Nephron progenitor cell (in vitro differentiated cells): ENCODE measurements around the gene SNED1.
"Not testable (repeated sequence)": the region's sequence is repeated elsewhere in the genome, so short reads cannot be mapped to it uniquely, and the experiment has no call there.

Source experiments
- DNase-seq: peaks from one replicate; pipeline ENCODE4 v3.0.0; 2021
- H3K27ac Mint-ChIP-seq: 2 replicates; pipeline ENCODE4 v1.8.0; 2021; ENCODE audit warnings: mild to moderate bottlenecking, moderate library complexity, mixed read lengths
- H3K27me3 Mint-ChIP-seq: 2 replicates; pipeline ENCODE4 v1.8.0; 2021; ENCODE audit warnings: mild to moderate bottlenecking, low read depth, mixed read lengths; ENCODE audit not compliant: poor library complexity
- H3K36me3 Mint-ChIP-seq: 2 replicates; pipeline ENCODE4 v1.8.0; 2021; ENCODE audit warnings: low read depth, mixed read lengths
- H3K4me1 Mint-ChIP-seq: 2 replicates; pipeline ENCODE4 v1.8.0; 2021; ENCODE audit warnings: mixed read lengths
- H3K4me3 Mint-ChIP-seq: 2 replicates; pipeline ENCODE4 v1.8.0; 2021; ENCODE audit warnings: mild to moderate bottlenecking, moderate library complexity, mixed read lengths
- H3K9me3 Mint-ChIP-seq: 2 replicates; pipeline ENCODE4 v1.8.0; 2021; ENCODE audit warnings: mild to moderate bottlenecking, moderate library complexity, mixed read lengths
- TF ChIP-seq, protein P1 (sequence below): fragments of 200-600 bp; sonication (generic); IDR thresholded peaks from 2 replicates; pipeline ENCODE4 v1.5.0; 2021; ENCODE audit warnings: antibody characterized with exemption

The SNED1 gene

DNA sequence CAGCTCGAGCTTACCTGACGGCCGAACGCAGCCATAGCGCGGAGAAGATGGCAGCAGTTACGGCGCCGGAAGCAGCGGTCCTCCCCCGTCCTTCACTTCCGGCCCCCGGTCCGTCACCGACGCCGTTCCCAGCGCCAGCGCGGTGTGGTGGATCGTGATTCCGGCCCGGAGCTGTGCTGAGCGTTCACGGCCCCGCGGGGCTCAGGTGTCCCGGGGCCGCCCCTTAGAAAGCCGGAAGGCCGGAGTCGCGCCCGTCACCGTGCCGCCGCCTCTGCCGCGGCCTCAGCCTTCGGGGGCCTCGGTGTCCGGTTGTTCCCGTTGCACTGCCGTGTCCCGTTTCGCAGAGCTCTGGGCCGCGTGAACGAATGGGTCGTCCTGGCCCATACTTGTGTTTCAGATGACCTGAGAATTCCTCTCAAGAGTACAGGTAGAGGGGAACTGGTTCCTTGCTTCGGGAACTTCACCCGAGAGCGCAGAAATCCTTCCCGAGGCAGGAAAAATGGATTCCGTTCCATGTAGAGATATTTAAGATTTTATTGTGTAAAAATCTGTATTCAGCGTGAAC lies 103.9 kb downstream of the SNED1 start, which contains the start of gene MTERF4:
TSS of gene MTERF4 (minus strand) at position 49 of the 565 bp plus-strand sequence. CDS start at position 35, 14 bp downstream.
- Mint-ChIP-seq H3K9me3 (no peaks in the 10 kb centered on the region), H3K27ac (peak within 1 kb of the TSS; percentile 97), H3K36me3 (peaks cover 26% of the 10 kb centered on the region), H3K27me3 (no peaks in the 10 kb centered on the region), H3K4me1 (peaks cover 24% of the 10 kb centered on the region), H3K4me3 (peak within 1 kb of the TSS; percentile 98)
- TF ChIP-seq, protein P1, sequence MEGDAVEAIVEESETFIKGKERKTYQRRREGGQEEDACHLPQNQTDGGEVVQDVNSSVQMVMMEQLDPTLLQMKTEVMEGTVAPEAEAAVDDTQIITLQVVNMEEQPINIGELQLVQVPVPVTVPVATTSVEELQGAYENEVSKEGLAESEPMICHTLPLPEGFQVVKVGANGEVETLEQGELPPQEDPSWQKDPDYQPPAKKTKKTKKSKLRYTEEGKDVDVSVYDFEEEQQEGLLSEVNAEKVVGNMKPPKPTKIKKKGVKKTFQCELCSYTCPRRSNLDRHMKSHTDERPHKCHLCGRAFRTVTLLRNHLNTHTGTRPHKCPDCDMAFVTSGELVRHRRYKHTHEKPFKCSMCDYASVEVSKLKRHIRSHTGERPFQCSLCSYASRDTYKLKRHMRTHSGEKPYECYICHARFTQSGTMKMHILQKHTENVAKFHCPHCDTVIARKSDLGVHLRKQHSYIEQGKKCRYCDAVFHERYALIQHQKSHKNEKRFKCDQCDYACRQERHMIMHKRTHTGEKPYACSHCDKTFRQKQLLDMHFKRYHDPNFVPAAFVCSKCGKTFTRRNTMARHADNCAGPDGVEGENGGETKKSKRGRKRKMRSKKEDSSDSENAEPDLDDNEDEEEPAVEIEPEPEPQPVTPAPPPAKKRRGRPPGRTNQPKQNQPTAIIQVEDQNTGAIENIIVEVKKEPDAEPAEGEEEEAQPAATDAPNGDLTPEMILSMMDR, result no peak
- peak; percentile 87 for DNase-seq

DNA sequence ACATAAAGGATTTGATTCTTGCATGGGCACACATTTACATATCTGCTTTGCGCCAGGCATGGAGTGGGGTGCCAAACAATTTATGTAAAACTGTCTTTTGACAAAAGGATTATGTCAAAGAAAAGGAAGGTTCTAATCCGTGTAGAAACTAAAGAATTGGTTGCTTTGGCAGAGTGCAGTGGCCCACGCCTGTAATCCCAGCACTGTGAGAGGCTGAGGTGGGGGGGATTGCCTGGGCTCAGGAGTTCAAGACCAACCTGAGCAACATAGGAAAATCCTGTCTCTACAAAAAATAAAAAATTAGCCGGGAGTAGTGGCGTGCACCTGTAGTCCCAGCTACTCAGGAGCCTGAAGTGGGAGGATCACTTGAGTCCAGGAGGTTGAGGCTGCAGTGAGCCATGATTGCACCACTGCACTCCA lies 104.8 kb downstream of the SNED1 start:
- Mint-ChIP-seq H3K4me3 (peak overlapping the region; percentile 98), H3K36me3 (peaks cover 21% of the 10 kb centered on the region), H3K9me3 (no peaks in the 10 kb centered on the region), H3K27me3 (no peaks in the 10 kb centered on the region), H3K4me1 (peaks cover 24% of the 10 kb centered on the region), H3K27ac (no peak overlapping the region)
- no peak for DNase-seq
- TF ChIP-seq, protein P1, result no peak

DNA sequence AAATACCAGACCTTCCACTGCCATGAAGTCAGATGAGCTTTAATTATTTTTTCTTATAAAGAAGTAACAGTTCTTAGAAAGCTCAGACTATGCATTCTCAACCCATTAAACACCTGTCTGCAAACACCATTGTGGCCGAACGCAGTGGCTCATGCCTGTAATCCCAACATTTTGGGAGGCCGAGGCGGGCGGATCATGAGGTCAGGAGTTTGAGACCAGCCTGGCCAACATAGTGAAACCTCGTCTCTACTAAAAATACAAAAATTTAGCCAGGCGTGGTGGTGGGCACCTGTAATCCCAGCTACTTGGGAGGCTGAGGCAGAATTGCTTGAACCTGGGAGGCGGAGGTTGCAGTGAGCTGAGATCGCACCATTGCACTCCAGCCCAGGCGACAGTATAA lies 106.2 kb downstream of the SNED1 start:
- not testable (repeated sequence) for H3K4me3 Mint-ChIP-seq, H3K9me3 Mint-ChIP-seq, DNase-seq, H3K27me3 Mint-ChIP-seq, H3K27ac Mint-ChIP-seq
- H3K36me3 Mint-ChIP-seq, result peaks cover 15% of the 10 kb centered on the region
- H3K4me1 Mint-ChIP-seq, result peaks cover 24% of the 10 kb centered on the region

DNA sequence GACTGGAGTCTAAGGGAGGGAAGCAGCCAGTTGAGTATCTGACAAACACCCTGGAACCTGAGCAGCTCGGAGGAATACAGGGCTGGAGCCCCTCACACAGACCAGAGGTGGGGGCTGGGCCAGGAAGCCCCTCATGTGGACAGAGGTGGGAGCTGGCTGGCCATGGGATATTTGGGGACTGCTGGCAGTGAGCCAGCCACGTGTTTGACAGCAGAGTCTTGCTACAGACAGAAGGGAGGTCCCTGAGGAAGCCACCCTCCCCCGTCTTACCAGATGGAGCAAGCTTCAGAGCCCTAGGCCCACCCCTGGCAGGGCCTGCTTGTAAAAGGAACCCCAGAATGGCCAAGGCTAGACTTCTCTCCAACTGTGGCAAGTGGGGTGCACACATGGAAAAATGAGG lies 107.2 kb downstream of the SNED1 start:
- H3K9me3 Mint-ChIP-seq, result no peaks in the 10 kb centered on the region
- TF ChIP-seq, protein P1, result no peak
- no peak overlapping the region for H3K4me3 Mint-ChIP-seq

DNA sequence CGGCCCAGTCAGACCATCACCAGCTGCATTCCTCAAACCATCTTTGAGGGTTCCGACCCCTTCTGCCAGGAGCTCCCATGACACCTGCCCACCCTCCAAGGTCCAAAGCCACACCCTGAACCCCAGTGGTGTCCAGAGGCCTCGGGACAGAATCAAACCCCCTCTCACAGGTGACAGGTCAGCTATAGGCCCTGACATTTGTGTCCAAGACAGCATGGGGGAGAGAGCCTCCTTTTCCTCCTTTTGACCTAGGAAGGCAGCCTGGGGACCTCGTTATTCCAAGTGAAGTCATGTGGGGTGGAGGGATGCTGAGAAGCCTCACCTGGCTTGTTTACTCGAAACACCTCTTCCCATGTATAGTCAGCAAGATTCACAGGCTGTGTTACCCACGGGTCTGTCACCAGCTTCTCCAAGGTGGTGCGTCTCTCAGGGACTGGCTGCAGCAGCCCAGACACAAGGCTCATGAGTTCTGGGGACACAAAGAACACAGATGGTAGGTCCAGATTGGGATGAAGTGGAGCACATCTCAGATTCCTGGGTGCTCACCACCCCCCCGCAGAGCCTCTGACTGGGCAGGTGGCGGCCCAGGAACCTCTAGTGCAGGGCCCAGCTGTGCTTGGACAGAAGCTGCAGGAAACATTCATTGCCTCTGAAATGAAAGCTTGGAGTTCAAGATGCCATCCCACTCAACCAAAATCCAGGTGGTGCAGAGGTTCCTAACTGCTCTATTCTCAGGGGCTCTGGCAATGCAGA lies 108.8 kb downstream of the SNED1 start:
- H3K27me3 Mint-ChIP-seq, result peaks cover 3% of the 10 kb centered on the region
- DNase-seq, result no peak
- H3K36me3 Mint-ChIP-seq, result peaks cover 8% of the 10 kb centered on the region
- H3K27ac Mint-ChIP-seq, result no peak overlapping the region
- H3K9me3 Mint-ChIP-seq, result no peaks in the 10 kb centered on the region
- no peak overlapping the region for H3K4me3 Mint-ChIP-seq
- TF ChIP-seq, protein P1, result no peak
- H3K4me1 Mint-ChIP-seq, result peaks cover 13% of the 10 kb centered on the region

More for the DNA sequence above, 107.2 kb downstream of the SNED1 start:
- DNase-seq, result no peak
- H3K36me3 Mint-ChIP-seq, result peaks cover 8% of the 10 kb centered on the region
- no peaks in the 10 kb centered on the region for H3K27me3 Mint-ChIP-seq
- H3K27ac Mint-ChIP-seq, result no peak overlapping the region
- H3K4me1 Mint-ChIP-seq, result peaks cover 23% of the 10 kb centered on the region

DNA sequence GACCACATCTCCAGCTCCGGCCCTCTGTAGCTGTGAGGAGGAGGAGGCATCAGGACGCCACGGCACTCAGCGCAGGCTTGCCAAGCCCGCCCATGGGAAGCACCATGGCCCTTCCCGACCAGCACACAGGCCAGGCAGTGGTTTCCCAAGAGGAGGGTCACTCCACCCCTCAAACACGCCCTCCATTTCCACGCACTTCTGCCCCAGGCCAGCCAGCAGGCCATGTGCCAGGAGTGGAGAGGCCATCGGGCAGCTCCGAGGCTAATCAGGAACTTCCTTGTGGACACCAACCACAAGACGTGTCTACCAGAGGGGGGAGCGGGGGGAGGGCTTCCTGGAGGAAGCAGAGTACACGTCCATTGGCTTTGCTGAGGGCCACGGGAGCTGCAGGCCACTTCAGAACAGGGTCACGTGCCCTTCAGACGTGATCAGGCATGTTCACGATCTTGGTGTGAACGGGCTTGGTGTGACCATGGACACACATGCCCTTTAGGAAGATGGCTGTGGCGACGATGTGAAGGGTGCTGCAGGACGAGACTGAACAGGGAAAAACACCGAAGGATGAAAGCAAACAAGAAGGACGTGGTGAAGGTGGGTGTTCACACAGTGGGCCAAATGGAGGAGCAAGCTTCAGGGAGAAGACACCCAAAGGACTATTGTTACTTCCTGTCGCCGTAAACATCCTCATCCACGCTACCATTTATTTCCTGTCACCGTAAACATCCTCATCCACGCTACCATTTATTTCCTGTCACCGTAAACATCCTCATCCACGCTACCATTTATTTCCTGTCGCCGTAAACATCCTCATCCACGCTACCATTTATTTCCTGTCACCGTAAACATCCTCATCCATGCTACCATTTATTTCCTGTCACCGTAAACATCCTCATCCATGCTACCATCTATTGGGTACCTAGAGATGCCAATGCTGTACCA lies 110.1 kb downstream of the SNED1 start:
- H3K27me3 Mint-ChIP-seq, result peaks cover 3% of the 10 kb centered on the region
- H3K4me1 Mint-ChIP-seq, result peaks cover under 1% of the 10 kb centered on the region
- no peak overlapping the region for H3K4me3 Mint-ChIP-seq
- TF ChIP-seq, protein P1, result no peak
- H3K27ac Mint-ChIP-seq, result peak overlapping the region; percentile 93
- H3K36me3 Mint-ChIP-seq, result peaks cover 8% of the 10 kb centered on the region
- DNase-seq, result no peak
- H3K9me3 Mint-ChIP-seq, result no peaks in the 10 kb centered on the region
